PFSK-1 (cell line): Measurements from ENCODE around the gene GLRA2.

ENCODE experiments used
- POLR2AphosphoS5 ChIP-seq: IDR thresholded peaks from 2 replicates; pipeline ENCODE4 v1.6.1; 2012; ENCODE audit warnings: low read depth, mild to moderate bottlenecking, control low read depth, low read length, moderate library complexity
- SIN3A ChIP-seq: IDR thresholded peaks from 2 replicates; pipeline ENCODE4 v1.6.1; 2012; ENCODE audit warnings: mild to moderate bottlenecking, low read length, moderate library complexity, borderline replicate concordance; ENCODE audit not compliant: insufficient read depth
- TAF1 ChIP-seq: IDR thresholded peaks from 2 replicates; pipeline ENCODE4 v1.6.1; 2012; ENCODE audit warnings: low read length, control low read depth, borderline replicate concordance; ENCODE audit not compliant: insufficient read depth

- TF ChIP-seq TAF1 (no peak), SIN3A (no peak), POLR2AphosphoS5 (no peak)
These were observed 169.5 kb downstream of the GLRA2 start for GRCh38 chrX:14698790-14699189.
